ENCODE measurements around the gene COX10.

The COX10 gene

DNA sequence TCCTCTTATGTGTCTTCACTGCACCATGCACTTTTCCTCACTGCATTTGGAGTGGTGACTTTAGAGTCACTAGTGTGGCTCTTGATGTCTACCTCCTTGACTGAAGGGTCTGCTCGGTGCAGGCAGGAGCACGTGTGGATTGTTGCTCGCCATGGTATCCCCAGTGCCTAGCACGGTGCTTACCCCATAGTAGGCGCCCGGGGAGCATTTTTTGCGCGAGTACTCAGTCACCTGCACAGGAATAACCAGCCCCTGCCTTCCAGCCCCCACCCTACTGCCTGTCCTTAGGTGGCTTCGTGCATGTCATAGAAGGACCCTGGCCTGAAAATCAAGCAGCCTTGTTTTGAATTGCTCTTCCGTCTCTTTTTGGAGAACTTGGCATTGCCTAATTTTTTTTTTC is 136.1 kb downstream of the COX10 start:
- Histone ChIP-seq H3K27me3 (ENCODE audit: insufficient read depth, insufficient read length) (no peaks in the 10 kb centered on the region), H3K9ac (ENCODE audit: insufficient read length, low read depth) (no peak overlapping the region), H3K4me3 (ENCODE audit: insufficient read length, low read depth) (no peak overlapping the region), H3K4me1 (ENCODE audit: insufficient read depth, insufficient read length) (no peaks in the 10 kb centered on the region), H3K36me3 (ENCODE audit: insufficient read depth, insufficient read length, low read length) (peaks cover 24% of the 10 kb centered on the region), H3K9me3 (ENCODE audit: insufficient read depth, low read length) (no peaks in the 10 kb centered on the region)
- DNase-seq (ENCODE audit: low read depth, low spot score), result no peak
- TF ChIP-seq SUZ12 (IDR thresholded peaks at IDR 0.05; ENCODE audit: extremely low read depth, insufficient read depth, insufficient read length) (no peak), YY1 (IDR thresholded peaks at IDR 0.05; ENCODE audit: insufficient read depth, insufficient read length) (no peak), ZNF274 (IDR thresholded peaks at IDR 0.05; ENCODE audit: low read depth, low read length) (no peak)

- peaks cover 27% of the 10 kb centered on the region for H3K36me3 ChIP-seq (ENCODE audit: insufficient read depth, insufficient read length, low read length)
- no peaks in the 10 kb centered on the region for H3K4me1 ChIP-seq (ENCODE audit: insufficient read depth, insufficient read length)
- no peak overlapping the region for H3K4me3 ChIP-seq (ENCODE audit: insufficient read length, low read depth)
- peaks cover under 1% of the 10 kb centered on the region; the same call in 1 of the 2 replicates for H3K9me3 ChIP-seq (ENCODE audit: insufficient read depth, low read length)
- DNase-seq (ENCODE audit: low read depth, low spot score), result no peak
- H3K9ac ChIP-seq (ENCODE audit: insufficient read length, low read depth), result no peak overlapping the region
- TF ChIP-seq SUZ12 (IDR thresholded peaks at IDR 0.05; ENCODE audit: extremely low read depth, insufficient read depth, insufficient read length) (no peak), YY1 (IDR thresholded peaks at IDR 0.05; ENCODE audit: insufficient read depth, insufficient read length) (no peak), ZNF274 (IDR thresholded peaks at IDR 0.05; ENCODE audit: low read depth, low read length) (no peak)
- H3K27me3 ChIP-seq (ENCODE audit: insufficient read depth, insufficient read length), result no peaks in the 10 kb centered on the region
Measured at GRCh38 chr17:14205992-14206461, 136.7 kb downstream of the COX10 start.

GRCh38 chr17:14206891-14207290 is 137.6 kb downstream of the COX10 start:
- TF ChIP-seq SUZ12 (IDR thresholded peaks at IDR 0.05; ENCODE audit: extremely low read depth, insufficient read depth, insufficient read length) (no peak), ZNF274 (IDR thresholded peaks at IDR 0.05; ENCODE audit: low read depth, low read length) (no peak), YY1 (IDR thresholded peaks at IDR 0.05; ENCODE audit: insufficient read depth, insufficient read length) (no peak)
- no peaks in the 10 kb centered on the region for H3K4me1 ChIP-seq (ENCODE audit: insufficient read depth, insufficient read length)
- no peak for DNase-seq (ENCODE audit: low read depth, low spot score)
- no peak overlapping the region for H3K4me3 ChIP-seq (ENCODE audit: insufficient read length, low read depth)
- no peaks in the 10 kb centered on the region for H3K27me3 ChIP-seq (ENCODE audit: insufficient read depth, insufficient read length)
- H3K36me3 ChIP-seq (ENCODE audit: insufficient read depth, insufficient read length, low read length), result peaks cover 31% of the 10 kb centered on the region
- no peak overlapping the region for H3K9ac ChIP-seq (ENCODE audit: insufficient read length, low read depth)
- H3K9me3 ChIP-seq (ENCODE audit: insufficient read depth, low read length), result peaks cover 9% of the 10 kb centered on the region; the same call in 1 of the 2 replicates

DNA sequence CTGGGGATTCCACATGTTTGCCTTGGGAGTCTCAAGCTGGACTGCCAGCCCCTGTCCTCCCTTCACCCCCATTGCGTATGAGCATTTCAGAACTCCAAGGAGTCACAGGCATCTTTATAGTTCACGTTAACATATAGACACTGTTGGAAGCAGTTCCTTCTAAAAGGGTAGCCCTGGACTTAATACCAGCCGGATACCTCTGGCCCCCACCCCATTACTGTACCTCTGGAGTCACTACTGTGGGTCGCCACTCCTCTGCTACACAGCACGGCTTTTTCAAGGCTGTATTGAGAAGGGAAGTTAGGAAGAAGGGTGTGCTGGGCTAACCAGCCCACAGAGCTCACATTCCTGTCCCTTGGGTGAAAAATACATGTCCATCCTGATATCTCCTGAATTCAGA is 138.5 kb downstream of the COX10 start:
- H3K36me3 ChIP-seq (ENCODE audit: insufficient read depth, insufficient read length, low read length), result peaks cover 31% of the 10 kb centered on the region
- H3K9me3 ChIP-seq (ENCODE audit: insufficient read depth, low read length), result peaks cover 12% of the 10 kb centered on the region; the same call in 1 of the 2 replicates
- no peaks in the 10 kb centered on the region for H3K4me1 ChIP-seq (ENCODE audit: insufficient read depth, insufficient read length)
- H3K4me3 ChIP-seq (ENCODE audit: insufficient read length, low read depth), result no peak overlapping the region
- H3K27me3 ChIP-seq (ENCODE audit: insufficient read depth, insufficient read length), result no peaks in the 10 kb centered on the region
- DNase-seq (ENCODE audit: low read depth, low spot score), result no peak
- TF ChIP-seq SUZ12 (IDR thresholded peaks at IDR 0.05; ENCODE audit: extremely low read depth, insufficient read depth, insufficient read length), result no peak
- no peak for TF ChIP-seq YY1 (IDR thresholded peaks at IDR 0.05; ENCODE audit: insufficient read depth, insufficient read length)
- no peak for TF ChIP-seq ZNF274 (IDR thresholded peaks at IDR 0.05; ENCODE audit: low read depth, low read length)
- H3K9ac ChIP-seq (ENCODE audit: insufficient read length, low read depth), result no peak overlapping the region

- Histone ChIP-seq H3K27me3 (ENCODE audit: insufficient read depth, insufficient read length) (no peaks in the 10 kb centered on the region), H3K36me3 (ENCODE audit: insufficient read depth, insufficient read length, low read length) (peaks cover 31% of the 10 kb centered on the region), H3K9me3 (ENCODE audit: insufficient read depth, low read length) (peaks cover 12% of the 10 kb centered on the region; the same call in 1 of the 2 replicates), H3K4me1 (ENCODE audit: insufficient read depth, insufficient read length) (no peaks in the 10 kb centered on the region), H3K4me3 (ENCODE audit: insufficient read length, low read depth) (no peak overlapping the region), H3K9ac (ENCODE audit: insufficient read length, low read depth) (no peak overlapping the region)
- DNase-seq (ENCODE audit: low read depth, low spot score), result no peak
- no peak for TF ChIP-seq YY1 (IDR thresholded peaks at IDR 0.05; ENCODE audit: insufficient read depth, insufficient read length)
- no peak for TF ChIP-seq ZNF274 (IDR thresholded peaks at IDR 0.05; ENCODE audit: low read depth, low read length)
- TF ChIP-seq SUZ12 (IDR thresholded peaks at IDR 0.05; ENCODE audit: extremely low read depth, insufficient read depth, insufficient read length), result no peak
Measured at GRCh38 chr17:14209215-14209614, 139.9 kb downstream of the COX10 start.

GRCh38 chr17:14211246-14211645 is 141.9 kb downstream of the COX10 start:
- TF ChIP-seq SUZ12 (IDR thresholded peaks at IDR 0.05; ENCODE audit: extremely low read depth, insufficient read depth, insufficient read length) (no peak), YY1 (IDR thresholded peaks at IDR 0.05; ENCODE audit: insufficient read depth, insufficient read length) (no peak), ZNF274 (IDR thresholded peaks at IDR 0.05; ENCODE audit: low read depth, low read length) (no peak)
- Histone ChIP-seq H3K4me3 (ENCODE audit: insufficient read length, low read depth) (no peak overlapping the region), H3K36me3 (ENCODE audit: insufficient read depth, insufficient read length, low read length) (peaks cover 31% of the 10 kb centered on the region), H3K27me3 (ENCODE audit: insufficient read depth, insufficient read length) (no peaks in the 10 kb centered on the region), H3K9ac (ENCODE audit: insufficient read length, low read depth) (no peak overlapping the region), H3K9me3 (ENCODE audit: insufficient read depth, low read length) (peaks cover 12% of the 10 kb centered on the region; the same call in 1 of the 2 replicates), H3K4me1 (ENCODE audit: insufficient read depth, insufficient read length) (no peaks in the 10 kb centered on the region)
- DNase-seq (ENCODE audit: low read depth, low spot score), result no peak

DNA sequence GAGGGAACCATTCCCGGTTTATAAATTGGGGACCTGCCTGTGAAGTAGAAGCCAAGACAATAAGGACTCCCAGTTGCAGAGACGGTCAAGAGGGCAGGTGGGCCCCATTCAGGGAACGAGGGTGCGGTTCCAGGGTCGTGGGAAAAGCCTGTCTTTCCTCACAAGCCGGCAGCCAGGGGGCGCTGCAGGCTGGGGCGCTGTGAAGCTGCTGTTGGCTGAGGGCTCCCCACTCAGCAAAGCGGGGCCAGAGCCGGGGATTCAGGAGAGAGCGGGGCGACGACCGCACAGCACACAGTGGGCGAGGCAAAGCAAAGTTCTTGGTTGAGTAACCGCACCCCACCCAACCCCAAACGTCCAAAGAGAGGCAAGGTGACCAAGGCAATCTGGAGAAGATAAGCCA is 142.5 kb downstream of the COX10 start:
- Histone ChIP-seq H3K4me1 (ENCODE audit: insufficient read depth, insufficient read length) (no peaks in the 10 kb centered on the region), H3K27me3 (ENCODE audit: insufficient read depth, insufficient read length) (no peaks in the 10 kb centered on the region), H3K36me3 (ENCODE audit: insufficient read depth, insufficient read length, low read length) (peaks cover 28% of the 10 kb centered on the region), H3K9ac (ENCODE audit: insufficient read length, low read depth) (no peak overlapping the region), H3K9me3 (ENCODE audit: insufficient read depth, low read length) (peaks cover 12% of the 10 kb centered on the region; the same call in 1 of the 2 replicates), H3K4me3 (ENCODE audit: insufficient read length, low read depth) (no peak overlapping the region)
- DNase-seq (ENCODE audit: low read depth, low spot score), result no peak
- TF ChIP-seq YY1 (IDR thresholded peaks at IDR 0.05; ENCODE audit: insufficient read depth, insufficient read length) (no peak), SUZ12 (IDR thresholded peaks at IDR 0.05; ENCODE audit: extremely low read depth, insufficient read depth, insufficient read length) (no peak), ZNF274 (IDR thresholded peaks at IDR 0.05; ENCODE audit: low read depth, low read length) (no peak)

Data from NT2/D1 (cell line).